NT2/D1 (cell line): ENCODE data around the gene CPLX1.

Source experiments
- DNase-seq: peaks from one replicate; pipeline ENCODE4 v3.0.0-alpha.2; 2011; ENCODE audit warnings: low read depth, low spot score
- H3K27me3 ChIP-seq: 2 replicates; pipeline ENCODE4 v1.6.0; 2011; ENCODE audit warnings: mild to moderate bottlenecking; ENCODE audit not compliant: insufficient read length, insufficient read depth
- H3K36me3 ChIP-seq: 2 replicates; pipeline ENCODE4 v1.6.1; 2011; ENCODE audit warnings: mild to moderate bottlenecking, low read length, mixed read lengths; ENCODE audit not compliant: insufficient read depth, insufficient read length
- H3K4me1 ChIP-seq: 2 replicates; pipeline ENCODE4 v1.5.1; 2011; ENCODE audit not compliant: insufficient read depth, insufficient read length
- H3K4me3 ChIP-seq: 2 replicates; pipeline ENCODE4 v1.5.1; 2011; ENCODE audit warnings: low read depth; ENCODE audit not compliant: insufficient read length
- H3K9ac ChIP-seq: 2 replicates; pipeline ENCODE4 v1.6.0; 2011; ENCODE audit warnings: low read depth; ENCODE audit not compliant: insufficient read length
- H3K9me3 ChIP-seq: 2 replicates; pipeline ENCODE4 v1.5.1; 2011; ENCODE audit warnings: mild to moderate bottlenecking, low read length; ENCODE audit not compliant: insufficient read depth
- SUZ12 ChIP-seq: IDR thresholded peaks from 2 replicates; pipeline ENCODE4 v1.6.1; 2011; ENCODE audit not compliant: insufficient read length, insufficient read depth; ENCODE audit errors: extremely low read depth
- YY1 ChIP-seq: IDR thresholded peaks from 2 replicates; pipeline ENCODE4 v1.6.1; 2011; ENCODE audit not compliant: insufficient read length, insufficient read depth
- ZNF274 ChIP-seq: IDR thresholded peaks from 2 replicates; pipeline ENCODE4 v1.6.1; 2011; ENCODE audit warnings: mild to moderate bottlenecking, low read depth, low read length

The CPLX1 gene

GRCh38 chr4:772118-772517 is 53.8 kb downstream of the CPLX1 start:
- peaks cover 83% of the 10 kb centered on the region for H3K36me3 ChIP-seq

GRCh38 chr4:771464-771863 is 54.5 kb downstream of the CPLX1 start:
- peaks cover 83% of the 10 kb centered on the region for H3K36me3 ChIP-seq
- no peak overlapping the region for H3K4me3 ChIP-seq
- H3K4me1 ChIP-seq = peaks cover 6% of the 10 kb centered on the region
- DNase-seq = no peak
- no peak overlapping the region for H3K9ac ChIP-seq
- TF ChIP-seq YY1 = no peak
- TF ChIP-seq ZNF274 = no peak
- TF ChIP-seq SUZ12 = no peak
- peaks cover 21% of the 10 kb centered on the region; the same call in 1 of the 2 replicates for H3K9me3 ChIP-seq
- H3K27me3 ChIP-seq = no peaks in the 10 kb centered on the region

More at GRCh38 chr4:772118-772517, 53.8 kb downstream of the CPLX1 start:
- no peaks in the 10 kb centered on the region for H3K27me3 ChIP-seq
- no peak overlapping the region for H3K9ac ChIP-seq
- TF ChIP-seq YY1 (no peak), ZNF274 (no peak), SUZ12 (no peak)
- H3K4me1 ChIP-seq = peaks cover 6% of the 10 kb centered on the region
- DNase-seq = no peak
- H3K4me3 ChIP-seq = no peak overlapping the region
- peaks cover 24% of the 10 kb centered on the region; the same call in 1 of the 2 replicates for H3K9me3 ChIP-seq

- no peak overlapping the region for H3K9ac ChIP-seq
- peaks cover 9% of the 10 kb centered on the region for H3K4me1 ChIP-seq
- H3K27me3 ChIP-seq = no peaks in the 10 kb centered on the region
- peaks cover 8% of the 10 kb centered on the region; the same call in 1 of the 2 replicates for H3K9me3 ChIP-seq
- DNase-seq = no peak
- peaks cover 81% of the 10 kb centered on the region for H3K36me3 ChIP-seq
- H3K4me3 ChIP-seq = no peak overlapping the region
- TF ChIP-seq ZNF274 (no peak), SUZ12 (no peak), YY1 (no peak)
Measured at GRCh38 chr4:770022-770421, 55.9 kb downstream of the CPLX1 start.

GRCh38 chr4:769511-769910 is 56.4 kb downstream of the CPLX1 start:
- DNase-seq = no peak
- peaks cover 8% of the 10 kb centered on the region; the same call in 1 of the 2 replicates for H3K9me3 ChIP-seq
- peaks cover 80% of the 10 kb centered on the region for H3K36me3 ChIP-seq
- TF ChIP-seq YY1 (no peak), SUZ12 (no peak), ZNF274 (no peak)
- H3K9ac ChIP-seq = no peak overlapping the region
- H3K4me3 ChIP-seq = no peak overlapping the region
- no peaks in the 10 kb centered on the region for H3K27me3 ChIP-seq
- H3K4me1 ChIP-seq = peaks cover 9% of the 10 kb centered on the region

- peaks cover 9% of the 10 kb centered on the region for H3K4me1 ChIP-seq
- no peaks in the 10 kb centered on the region for H3K27me3 ChIP-seq
- H3K9ac ChIP-seq = no peak overlapping the region
- TF ChIP-seq SUZ12 (no peak), ZNF274 (no peak), YY1 (no peak)
- no peak for DNase-seq
- peaks cover 80% of the 10 kb centered on the region for H3K36me3 ChIP-seq
- H3K4me3 ChIP-seq = no peak overlapping the region
- peaks cover 8% of the 10 kb centered on the region; the same call in 1 of the 2 replicates for H3K9me3 ChIP-seq
Measured at GRCh38 chr4:768995-769394, 56.9 kb downstream of the CPLX1 start.

DNA sequence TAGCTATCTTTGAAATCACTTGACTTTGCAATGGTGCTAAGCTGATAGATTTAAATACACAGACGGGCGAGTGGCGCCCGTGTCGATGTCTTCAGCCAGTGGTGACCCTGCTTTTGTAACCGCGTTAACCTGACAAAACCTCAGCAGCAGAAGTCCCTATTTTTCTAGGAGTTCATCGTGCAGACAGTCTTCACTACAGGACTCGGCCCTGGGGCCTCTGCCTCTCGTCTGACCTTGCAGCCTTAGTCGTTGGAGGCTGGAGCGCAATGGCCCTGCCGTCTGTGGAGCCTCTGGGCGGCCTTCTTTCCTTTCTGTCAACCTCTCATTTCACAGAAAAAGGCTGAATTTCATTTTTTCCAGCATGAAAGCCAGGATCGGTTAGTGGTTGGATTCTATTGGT is 57.9 kb downstream of the CPLX1 start:
- H3K9me3 ChIP-seq = peaks cover 8% of the 10 kb centered on the region; the same call in 1 of the 2 replicates
- no peak for TF ChIP-seq SUZ12
- no peak for TF ChIP-seq YY1
- no peak for TF ChIP-seq ZNF274
- peaks cover 80% of the 10 kb centered on the region for H3K36me3 ChIP-seq
- H3K4me1 ChIP-seq = peaks cover 7% of the 10 kb centered on the region
- H3K27me3 ChIP-seq = no peaks in the 10 kb centered on the region
- no peak overlapping the region for H3K9ac ChIP-seq
- no peak overlapping the region for H3K4me3 ChIP-seq
- no peak for DNase-seq

DNA sequence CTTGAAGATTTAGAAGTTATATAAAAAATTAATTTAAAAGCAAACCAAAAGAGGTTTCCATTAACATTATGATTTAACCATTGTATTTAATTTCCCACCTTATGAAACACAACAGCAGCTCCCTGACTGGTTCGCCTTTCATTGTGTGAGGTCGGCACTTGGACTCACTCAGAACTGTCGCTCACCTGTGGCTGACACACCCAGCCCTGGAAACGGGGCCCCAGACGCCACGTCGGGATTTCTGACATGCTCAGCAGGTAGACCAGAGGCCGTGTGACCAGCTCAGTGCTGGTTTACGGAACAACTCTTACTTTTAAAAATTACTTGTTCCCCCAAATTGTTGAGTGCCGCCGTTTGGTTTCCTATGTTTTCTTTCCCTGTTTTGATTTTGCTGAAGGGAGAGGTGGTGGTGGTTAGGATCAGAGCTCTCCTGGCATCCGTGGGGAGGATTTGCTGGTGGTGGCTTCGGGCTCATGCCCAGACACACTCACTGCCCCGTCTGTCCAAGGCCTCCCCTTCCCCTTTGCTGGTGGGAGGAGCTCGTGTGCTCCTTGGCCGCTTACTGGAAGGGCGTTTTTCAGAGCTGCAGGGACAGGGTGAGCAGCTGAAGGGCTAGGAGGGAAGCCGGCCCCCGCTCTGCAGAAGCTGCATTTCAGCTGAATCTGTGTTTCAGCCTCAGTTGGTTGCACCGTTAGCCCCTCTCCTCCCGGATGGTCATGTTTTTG is 59.2 kb downstream of the CPLX1 start:
- DNase-seq = no peak
- no peaks in the 10 kb centered on the region for H3K27me3 ChIP-seq
- H3K36me3 ChIP-seq = peaks cover 80% of the 10 kb centered on the region
- TF ChIP-seq YY1 (no peak), ZNF274 (no peak), SUZ12 (no peak)
- peaks cover 8% of the 10 kb centered on the region; the same call in 1 of the 2 replicates for H3K9me3 ChIP-seq
- peaks cover 7% of the 10 kb centered on the region for H3K4me1 ChIP-seq
- H3K4me3 ChIP-seq = no peak overlapping the region
- no peak overlapping the region for H3K9ac ChIP-seq
